Measurements from ENCODE around the gene GUCY1B1.
"Not testable (repeated sequence)": the region's sequence is repeated elsewhere in the genome, so short reads cannot be mapped to it uniquely, and the experiment has no call there.

Gene GUCY1B1

GRCh38 chr4:155794589-155795236 is 35.9 kb downstream of the GUCY1B1 start:
- no peak for TF ChIP-seq CTCF (IDR thresholded peaks at IDR 0.05; ENCODE audit: insufficient read depth, low read depth, low read length, missing control alignments)
- DNase-seq (ENCODE audit: low read depth), result no peak
- H3K4me3 ChIP-seq (ENCODE audit: low read length), result no peak overlapping the region

GRCh38 chr4:155795991-155796390 is 37.2 kb downstream of the GUCY1B1 start:
- peak; percentile 35 for DNase-seq (ENCODE audit: low read depth)
- H3K4me3 ChIP-seq (ENCODE audit: low read length), result no peak overlapping the region
- TF ChIP-seq CTCF (IDR thresholded peaks at IDR 0.05; ENCODE audit: insufficient read depth, low read depth, low read length, missing control alignments), result peak; percentile 65

GRCh38 chr4:155797581-155797980 is 38.8 kb downstream of the GUCY1B1 start:
- DNase-seq (ENCODE audit: low read depth); H3K4me3 ChIP-seq (ENCODE audit: low read length): not testable (repeated sequence)

GRCh38 chr4:155799116-155799793 is 40.4 kb downstream of the GUCY1B1 start:
- no peak for TF ChIP-seq CTCF (IDR thresholded peaks at IDR 0.05; ENCODE audit: insufficient read depth, low read depth, low read length, missing control alignments)
- H3K4me3 ChIP-seq (ENCODE audit: low read length), result no peak overlapping the region
- DNase-seq (ENCODE audit: low read depth), result no peak

GRCh38 chr4:155799794-155800123 is 40.9 kb downstream of the GUCY1B1 start:
- no peak overlapping the region for H3K4me3 ChIP-seq (ENCODE audit: low read length)
- DNase-seq (ENCODE audit: low read depth), result no peak
- TF ChIP-seq CTCF (IDR thresholded peaks at IDR 0.05; ENCODE audit: insufficient read depth, low read depth, low read length, missing control alignments), result no peak

- H3K4me3 ChIP-seq (ENCODE audit: low read length), result no peak overlapping the region
- DNase-seq (ENCODE audit: low read depth), result no peak
- no peak for TF ChIP-seq CTCF (IDR thresholded peaks at IDR 0.05; ENCODE audit: insufficient read depth, low read depth, low read length, missing control alignments)
These were observed 42.0 kb downstream of the GUCY1B1 start for GRCh38 chr4:155800685-155801343.

- no peak for TF ChIP-seq CTCF (IDR thresholded peaks at IDR 0.05; ENCODE audit: insufficient read depth, low read depth, low read length, missing control alignments)
- DNase-seq (ENCODE audit: low read depth), result no peak
- H3K4me3 ChIP-seq (ENCODE audit: low read length), result no peak overlapping the region
These were observed 43.6 kb downstream of the GUCY1B1 start for GRCh38 chr4:155802190-155802959.

Data from epithelial cell of esophagus (primary cell).